Ishikawa (cell line): ENCODE results near the gene IGLL5.

Experiments used
- CEBPB ChIP-seq: IDR thresholded peaks from 2 replicates; pipeline ENCODE4 v1.6.1; 2012
- CREB1 ChIP-seq: IDR thresholded peaks from 2 replicates; pipeline ENCODE4 v1.6.1; 2012; ENCODE audit warnings: low read depth
- EGR1 ChIP-seq: IDR thresholded peaks from 2 replicates; pipeline ENCODE4 v1.6.1; 2012
- EP300 ChIP-seq: IDR thresholded peaks from 2 replicates; pipeline ENCODE4 v1.6.1; 2012; ENCODE audit warnings: borderline replicate concordance
- FOXM1 ChIP-seq: IDR thresholded peaks from 2 replicates; pipeline ENCODE4 v1.6.1; 2012; ENCODE audit warnings: low read depth, borderline replicate concordance
- MAX ChIP-seq: IDR thresholded peaks from 2 replicates; pipeline ENCODE4 v1.6.1; 2012
- NFIC ChIP-seq: IDR thresholded peaks from 2 replicates; pipeline ENCODE4 v1.6.1; 2012
- RAD21 ChIP-seq: IDR thresholded peaks from 2 replicates; pipeline ENCODE4 v1.6.1; 2012; ENCODE audit warnings: low read depth
- REST ChIP-seq: IDR thresholded peaks from 2 replicates; pipeline ENCODE4 v1.6.1; 2012; ENCODE audit warnings: low read depth, mild to moderate bottlenecking
- TAF1 ChIP-seq: IDR thresholded peaks from 2 replicates; pipeline ENCODE4 v1.6.1; 2012; ENCODE audit warnings: low read depth, mild to moderate bottlenecking
- TCF12 ChIP-seq: IDR thresholded peaks from 2 replicates; pipeline ENCODE4 v1.6.1; 2012; ENCODE audit warnings: low read depth
- TEAD4 ChIP-seq: IDR thresholded peaks from 2 replicates; pipeline ENCODE4 v1.6.1; 2012
- USF1 ChIP-seq: IDR thresholded peaks from 2 replicates; pipeline ENCODE4 v1.6.1; 2012
- YY1 ChIP-seq: IDR thresholded peaks from 2 replicates; pipeline ENCODE4 v1.6.1; 2012; ENCODE audit warnings: low read depth
- ZBTB7A ChIP-seq: IDR thresholded peaks from 2 replicates; pipeline ENCODE4 v1.6.1; 2012; ENCODE audit warnings: low read depth

IGLL5 gene

DNA sequence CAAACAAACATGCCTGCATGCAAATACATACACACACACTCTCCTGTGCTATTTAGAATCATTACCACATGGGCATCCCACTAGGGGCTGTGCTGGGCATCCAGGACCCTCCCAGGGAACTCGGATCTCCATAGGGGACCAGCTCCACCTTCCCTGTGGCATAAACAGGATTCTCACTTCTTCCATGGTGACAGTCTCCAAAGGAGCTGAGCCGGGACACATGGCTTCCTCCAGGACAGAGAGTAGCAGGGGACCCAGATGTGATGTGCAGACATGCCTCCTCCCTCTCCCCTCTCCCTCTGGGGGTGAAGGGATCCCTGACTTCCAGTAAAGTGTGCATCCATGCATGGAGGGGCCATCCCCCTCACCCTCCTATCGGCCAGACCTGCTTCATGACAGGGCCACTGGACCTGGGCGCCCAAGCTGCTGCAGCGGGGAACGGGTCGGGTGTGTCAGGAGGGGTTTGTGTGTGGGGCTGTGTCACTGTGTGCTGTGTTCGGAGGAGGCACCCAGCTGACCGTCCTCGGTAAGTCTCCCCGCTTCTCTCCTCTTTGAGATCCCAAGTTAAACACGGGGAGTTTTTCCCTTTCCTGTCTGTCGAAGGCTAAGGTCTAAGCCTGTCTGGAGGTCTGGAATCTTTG lies 33.4 kb downstream of the IGLL5 start:
- TF ChIP-seq RAD21, result no peak
- TF ChIP-seq YY1, result no peak

GRCh38 chr22:22921575-22921974 lies 34.0 kb downstream of the IGLL5 start:
- TF ChIP-seq YY1, result no peak

- TF ChIP-seq CEBPB (no peak), TEAD4 (no peak), ZBTB7A (no peak), YY1 (no peak)
Observed at GRCh38 chr22:22922954-22923319, 35.3 kb downstream of the IGLL5 start.

GRCh38 chr22:22923379-22923778 lies 35.8 kb downstream of the IGLL5 start:
- TF ChIP-seq RAD21 (no peak), USF1 (no peak), CEBPB (no peak), CREB1 (no peak), TEAD4 (no peak), TCF12 (no peak), REST (no peak), YY1 (no peak), FOXM1 (no peak), MAX (no peak), TAF1 (no peak), ZBTB7A (no peak), NFIC (no peak), EGR1 (no peak), EP300 (no peak)

DNA sequence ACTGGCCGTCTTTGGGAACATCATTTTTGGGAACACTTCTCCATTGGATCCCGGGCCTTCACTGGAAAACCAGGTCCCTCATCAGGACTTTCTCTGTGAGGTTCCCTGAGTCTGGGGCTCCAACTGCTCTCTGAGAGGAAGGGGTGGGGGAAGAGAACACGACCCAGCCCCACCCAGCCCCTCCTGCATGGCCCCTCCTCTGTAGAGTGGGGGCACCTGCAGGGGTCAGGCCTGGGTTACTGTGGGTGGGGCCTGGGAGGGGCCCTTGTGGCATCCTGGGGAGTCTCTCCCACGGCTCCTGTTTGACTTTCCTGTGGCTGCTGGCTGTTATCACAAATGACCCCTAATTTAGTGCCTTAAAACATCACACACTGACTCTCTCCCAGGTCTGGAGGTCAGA lies 36.3 kb downstream of the IGLL5 start:
- no peak for TF ChIP-seq FOXM1
- TF ChIP-seq EGR1, result no peak
- no peak for TF ChIP-seq EP300
- TF ChIP-seq USF1, result no peak
- no peak for TF ChIP-seq CREB1
- no peak for TF ChIP-seq TAF1
- no peak for TF ChIP-seq YY1
- TF ChIP-seq TEAD4, result no peak
- TF ChIP-seq MAX, result no peak
- no peak for TF ChIP-seq NFIC
- no peak for TF ChIP-seq RAD21
- TF ChIP-seq ZBTB7A, result no peak
- no peak for TF ChIP-seq TCF12
- no peak for TF ChIP-seq CEBPB
- TF ChIP-seq REST, result no peak

GRCh38 chr22:22924369-22925145 lies 36.9 kb downstream of the IGLL5 start:
- TF ChIP-seq CREB1, result no peak
- TF ChIP-seq USF1, result no peak
- TF ChIP-seq FOXM1, result no peak
- TF ChIP-seq EP300, result no peak
- no peak for TF ChIP-seq EGR1
- TF ChIP-seq TEAD4, result no peak
- TF ChIP-seq NFIC, result no peak
- TF ChIP-seq CEBPB, result no peak
- TF ChIP-seq RAD21, result no peak
- no peak for TF ChIP-seq YY1
- TF ChIP-seq REST, result no peak
- TF ChIP-seq TCF12, result no peak
- TF ChIP-seq MAX, result no peak
